Glutamatergic neuron (in vitro differentiated cells): ENCODE data around the gene CASTOR1. TPM values are rescaled to one million over a fixed set of nuclear protein-coding genes. Genes with fewer than 3 reads are reported as not detected.

Experiments used
- DNase-seq: peaks from one replicate; pipeline ENCODE4 v3.0.0; 2022
- H3K27ac Mint-ChIP-seq: one replicate; pipeline ENCODE4 v1.8.0; 2020; ENCODE audit warnings: mild to moderate bottlenecking, mixed read lengths, inconsistent platforms; ENCODE audit not compliant: unreplicated experiment
- H3K27me3 Mint-ChIP-seq: one replicate; pipeline ENCODE4 v1.8.0; 2020; ENCODE audit warnings: mild to moderate bottlenecking, moderate library complexity, mixed read lengths, inconsistent platforms; ENCODE audit not compliant: unreplicated experiment
- H3K36me3 Mint-ChIP-seq: one replicate; pipeline ENCODE4 v1.8.0; 2020; ENCODE audit warnings: mild to moderate bottlenecking, mixed read lengths, inconsistent platforms; ENCODE audit not compliant: unreplicated experiment
- H3K4me1 Mint-ChIP-seq: one replicate; pipeline ENCODE4 v1.8.0; 2020; ENCODE audit warnings: mild to moderate bottlenecking, low read depth, mixed read lengths, inconsistent platforms; ENCODE audit not compliant: unreplicated experiment
- H3K4me3 Mint-ChIP-seq: one replicate; pipeline ENCODE4 v1.8.0; 2020; ENCODE audit warnings: mild to moderate bottlenecking, mixed read lengths, inconsistent platforms; ENCODE audit not compliant: unreplicated experiment
- H3K9me3 Mint-ChIP-seq: one replicate; pipeline ENCODE4 v1.8.0; 2020; ENCODE audit warnings: mild to moderate bottlenecking, moderate library complexity, mixed read lengths, inconsistent platforms; ENCODE audit not compliant: unreplicated experiment
- total RNA-seq: library from RNA; stranded (reverse); fragmentation: NEBNext Ultra II Directional; extraction: Animal tissue kit (Norgen Biotek cat#: 25700); gene quantifications from one replicate; pipeline ENCODE4 v1.2.1, GENCODE V29; 2021; ENCODE audit not compliant: unreplicated experiment
- TF ChIP-seq, protein P1 (sequence below): fragments of 200-600 bp; sonication (generic); IDR thresholded peaks from one replicate; pipeline ENCODE4 v1.5.0; 2021; ENCODE audit not compliant: partially characterized antibody, unreplicated experiment

Gene CASTOR1
- total RNA-seq, 1 donor from 2014 or later, result 4.5 TPM

DNA sequence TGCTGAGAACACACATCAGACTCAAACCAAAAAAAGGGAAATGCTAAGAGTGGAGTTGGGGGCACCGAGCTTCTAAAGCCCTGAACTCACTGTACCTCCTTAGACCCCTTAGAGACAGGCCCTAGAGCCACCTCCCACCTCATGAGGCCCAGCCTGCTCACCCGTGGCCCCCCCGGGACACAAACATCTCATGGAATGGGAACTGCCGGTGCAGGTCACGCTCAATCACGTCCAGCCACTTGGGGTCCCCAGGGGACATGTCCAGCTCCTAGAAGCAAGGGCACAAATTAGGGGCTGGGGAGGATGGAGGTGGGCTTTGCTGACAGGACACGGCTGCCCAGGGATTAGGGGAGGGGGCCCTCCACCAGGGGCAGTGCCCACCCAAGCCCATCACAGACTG, 6.3 kb upstream of the CASTOR1 start:
- Mint-ChIP-seq H3K9me3 (peaks cover 6% of the 10 kb centered on the region), H3K4me1 (peaks cover 4% of the 10 kb centered on the region), H3K27me3 (peaks cover 3% of the 10 kb centered on the region), H3K36me3 (no peaks in the 10 kb centered on the region), H3K4me3 (no peak overlapping the region), H3K27ac (no peak overlapping the region)
- TF ChIP-seq, protein P1, sequence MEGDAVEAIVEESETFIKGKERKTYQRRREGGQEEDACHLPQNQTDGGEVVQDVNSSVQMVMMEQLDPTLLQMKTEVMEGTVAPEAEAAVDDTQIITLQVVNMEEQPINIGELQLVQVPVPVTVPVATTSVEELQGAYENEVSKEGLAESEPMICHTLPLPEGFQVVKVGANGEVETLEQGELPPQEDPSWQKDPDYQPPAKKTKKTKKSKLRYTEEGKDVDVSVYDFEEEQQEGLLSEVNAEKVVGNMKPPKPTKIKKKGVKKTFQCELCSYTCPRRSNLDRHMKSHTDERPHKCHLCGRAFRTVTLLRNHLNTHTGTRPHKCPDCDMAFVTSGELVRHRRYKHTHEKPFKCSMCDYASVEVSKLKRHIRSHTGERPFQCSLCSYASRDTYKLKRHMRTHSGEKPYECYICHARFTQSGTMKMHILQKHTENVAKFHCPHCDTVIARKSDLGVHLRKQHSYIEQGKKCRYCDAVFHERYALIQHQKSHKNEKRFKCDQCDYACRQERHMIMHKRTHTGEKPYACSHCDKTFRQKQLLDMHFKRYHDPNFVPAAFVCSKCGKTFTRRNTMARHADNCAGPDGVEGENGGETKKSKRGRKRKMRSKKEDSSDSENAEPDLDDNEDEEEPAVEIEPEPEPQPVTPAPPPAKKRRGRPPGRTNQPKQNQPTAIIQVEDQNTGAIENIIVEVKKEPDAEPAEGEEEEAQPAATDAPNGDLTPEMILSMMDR, result no peak
- DNase-seq, result no peak

DNA sequence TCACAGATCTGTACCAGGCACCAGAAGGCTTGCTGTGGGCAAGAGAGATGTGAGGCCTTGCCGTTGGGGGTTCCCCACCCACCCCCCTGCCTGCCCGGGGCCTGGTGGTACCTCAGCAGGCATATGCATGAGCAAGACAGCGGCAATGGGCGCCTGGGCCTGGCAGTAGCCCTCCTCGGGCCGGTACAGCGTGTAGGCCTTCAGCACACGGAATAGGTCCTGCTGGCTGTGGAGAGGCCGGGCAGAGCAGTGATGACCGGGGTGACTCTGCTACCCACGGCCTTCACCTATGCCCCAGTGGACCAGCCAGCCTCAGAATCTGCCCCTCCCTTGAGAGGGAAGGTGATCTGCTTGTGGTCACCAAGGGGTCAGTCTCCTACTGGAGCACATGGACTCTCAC, 5.5 kb upstream of the CASTOR1 start:
- Mint-ChIP-seq H3K9me3 (peaks cover 6% of the 10 kb centered on the region), H3K36me3 (no peaks in the 10 kb centered on the region), H3K4me1 (peaks cover 4% of the 10 kb centered on the region), H3K27ac (no peak overlapping the region), H3K27me3 (peaks cover 3% of the 10 kb centered on the region), H3K4me3 (no peak overlapping the region)
- no peak for DNase-seq
- TF ChIP-seq, protein P1, result no peak

DNA sequence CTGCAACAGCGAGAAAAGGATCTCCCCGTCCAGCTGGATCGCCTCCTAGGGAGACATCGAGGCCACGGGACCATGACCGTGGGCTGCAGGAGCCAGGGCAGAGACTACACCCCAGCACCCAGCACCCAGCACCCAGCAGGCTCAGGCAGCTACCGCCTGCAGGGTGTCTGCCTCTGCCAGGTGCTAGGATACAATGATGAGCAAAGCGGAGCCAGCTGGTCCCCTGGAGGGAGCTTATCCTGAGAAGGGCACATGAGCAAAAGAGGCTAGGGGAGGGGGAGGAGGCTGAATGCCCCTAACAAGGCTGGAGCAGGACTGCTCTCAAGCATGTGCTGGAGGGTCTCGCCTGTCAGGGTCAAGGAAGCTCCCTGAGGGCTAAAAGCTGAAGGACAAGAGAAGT, 4.8 kb upstream of the CASTOR1 start:
- peaks cover 4% of the 10 kb centered on the region for H3K4me1 Mint-ChIP-seq
- no peak overlapping the region for H3K27ac Mint-ChIP-seq
- peaks cover 6% of the 10 kb centered on the region for H3K9me3 Mint-ChIP-seq
- H3K27me3 Mint-ChIP-seq, result peaks cover 2% of the 10 kb centered on the region
- no peaks in the 10 kb centered on the region for H3K36me3 Mint-ChIP-seq
- TF ChIP-seq, protein P1, result no peak
- no peak for DNase-seq
- no peak overlapping the region for H3K4me3 Mint-ChIP-seq

DNA sequence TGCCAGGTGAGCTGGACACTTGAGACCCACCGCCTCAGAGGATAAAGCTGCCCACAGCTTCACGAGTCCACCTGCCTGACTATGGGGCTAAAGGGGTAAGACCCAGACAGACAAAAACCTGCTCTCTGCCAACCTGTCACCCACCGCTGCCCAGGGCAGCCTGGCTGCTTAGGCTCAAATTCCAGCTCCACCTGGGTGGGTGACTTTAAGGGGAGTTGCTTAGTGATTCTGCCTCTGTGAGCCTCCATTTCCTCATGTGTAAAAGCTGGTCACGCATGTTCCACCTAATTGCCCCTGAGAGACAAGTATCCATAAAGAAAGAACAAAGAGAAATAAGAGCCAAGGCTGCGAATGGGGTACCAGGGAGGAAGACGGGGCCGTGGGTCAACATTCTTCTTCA, 3.7 kb upstream of the CASTOR1 start:
- peaks cover 5% of the 10 kb centered on the region for H3K9me3 Mint-ChIP-seq
- H3K27ac Mint-ChIP-seq, result no peak overlapping the region
- TF ChIP-seq, protein P1, result no peak
- no peak for DNase-seq
- H3K4me1 Mint-ChIP-seq, result peaks cover 4% of the 10 kb centered on the region
- no peak overlapping the region for H3K4me3 Mint-ChIP-seq
- peaks cover 3% of the 10 kb centered on the region for H3K27me3 Mint-ChIP-seq
- H3K36me3 Mint-ChIP-seq, result no peaks in the 10 kb centered on the region

DNA sequence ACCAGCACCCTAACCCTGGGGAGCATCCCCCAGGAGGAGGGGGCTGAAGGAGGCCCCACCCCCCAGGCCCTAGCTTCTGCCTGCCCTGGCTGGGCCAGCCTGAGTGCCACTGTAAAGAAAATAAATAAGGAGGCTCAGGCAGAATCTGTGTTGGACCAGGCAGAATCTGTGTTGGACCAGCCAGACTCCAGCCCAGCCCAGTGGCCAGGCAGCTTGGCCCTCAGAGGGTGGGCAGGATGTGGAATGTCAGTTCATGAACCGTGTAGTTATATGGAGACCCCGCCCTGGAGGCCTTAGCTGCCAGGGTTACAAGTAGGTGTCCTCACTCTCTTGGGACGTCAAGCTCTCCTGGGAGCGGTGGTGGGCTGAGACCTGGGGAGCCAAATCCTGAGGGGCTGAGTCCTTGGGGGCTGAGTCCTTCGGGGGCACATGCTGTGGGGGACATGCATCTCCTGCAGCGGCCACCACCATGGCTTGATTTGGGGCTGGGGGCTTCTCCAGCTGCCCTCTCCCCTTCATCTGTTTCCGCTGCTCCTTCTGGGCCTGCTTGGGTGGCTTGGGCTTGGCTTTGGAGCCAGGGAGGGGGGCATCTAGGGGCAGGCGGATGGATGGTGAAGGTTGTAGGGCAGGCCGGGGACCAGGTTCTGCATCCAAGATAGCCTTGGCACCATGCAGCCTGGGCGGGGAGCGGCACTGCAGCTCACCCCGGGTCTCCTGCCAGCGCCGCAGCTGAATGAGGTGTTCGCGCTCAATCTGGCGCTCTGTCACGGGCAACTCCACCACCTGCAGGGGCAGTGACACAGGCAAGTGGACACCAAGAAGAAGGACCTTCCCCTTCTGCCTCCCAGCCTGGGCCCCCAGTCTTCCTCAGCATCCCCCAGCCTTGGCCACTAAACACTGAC, 3.0 kb upstream of the CASTOR1 start:
- no peaks in the 10 kb centered on the region for H3K36me3 Mint-ChIP-seq
- DNase-seq, result no peak
- TF ChIP-seq, protein P1, result no peak
- no peak overlapping the region for H3K4me3 Mint-ChIP-seq
- H3K4me1 Mint-ChIP-seq, result peaks cover 4% of the 10 kb centered on the region
- H3K27ac Mint-ChIP-seq, result no peak overlapping the region
- peaks cover 5% of the 10 kb centered on the region for H3K9me3 Mint-ChIP-seq
- H3K27me3 Mint-ChIP-seq, result peaks cover 6% of the 10 kb centered on the region
